Inflammatory macrophage (primary cell): ENCODE data around the gene TLX1.

Source experiments
- DNase-seq, 2 donors: peaks; one replicate each; pipeline ENCODE4 v3.0.0-alpha.2; 2020 to 2022

TLX1 gene

GRCh38 chr10:101112799-101113594 is 18.1 kb upstream of the TLX1 start:
- DNase-seq, result no peak

GRCh38 chr10:101113890-101114403 is 17.2 kb upstream of the TLX1 start:
- DNase-seq, result no peak

GRCh38 chr10:101114646-101115045 is 16.5 kb upstream of the TLX1 start:
- DNase-seq, result peak; percentile 47 to 51

- no peak for DNase-seq
Measured at GRCh38 chr10:101116754-101117153, 14.3 kb upstream of the TLX1 start.

- no peak for DNase-seq
Measured at GRCh38 chr10:101118031-101118430, 13.1 kb upstream of the TLX1 start.

- DNase-seq, result no peak
Measured at GRCh38 chr10:101120520-101120883, 10.6 kb upstream of the TLX1 start.

GRCh38 chr10:101120884-101121653 is 10.0 kb upstream of the TLX1 start:
- DNase-seq, result no peak

GRCh38 chr10:101121654-101122031 is 9.5 kb upstream of the TLX1 start:
- no peak for DNase-seq

GRCh38 chr10:101122270-101123084 is 8.6 kb upstream of the TLX1 start:
- DNase-seq, result no peak

- DNase-seq, result no peak
Measured at GRCh38 chr10:101123085-101123814, 7.8 kb upstream of the TLX1 start.

- no peak for DNase-seq
Measured at GRCh38 chr10:101123815-101124617, 7.1 kb upstream of the TLX1 start.

- DNase-seq, result no peak
Measured at GRCh38 chr10:101124933-101125332, 6.2 kb upstream of the TLX1 start.

GRCh38 chr10:101126684-101127628 is 4.1 kb upstream of the TLX1 start:
- no peak for DNase-seq

GRCh38 chr10:101130141-101130540 is 959 bp upstream of the TLX1 start:
- DNase-seq, result no peak

GRCh38 chr10:101131962-101132635 is 999 bp downstream of the TLX1 start:
- DNase-seq, result no peak

GRCh38 chr10:101132636-101133473 is 1.8 kb downstream of the TLX1 start:
- no peak for DNase-seq

- no peak for DNase-seq
Measured at GRCh38 chr10:101133489-101134298, 2.6 kb downstream of the TLX1 start.
